CD4-positive, alpha-beta T cell treated with Interleukin-6 for 4 hours (primary cell): ENCODE measurements around the gene UNC45A.
"Not testable (repeated sequence)": the region's sequence is repeated elsewhere in the genome, so short reads cannot be mapped to it uniquely, and the experiment has no call there.

Experiments used
- DNase-seq: peaks from one replicate; pipeline ENCODE4 v3.0.0-alpha.2; 2020; ENCODE audit warnings: mixed read lengths

Gene UNC45A

DNA sequence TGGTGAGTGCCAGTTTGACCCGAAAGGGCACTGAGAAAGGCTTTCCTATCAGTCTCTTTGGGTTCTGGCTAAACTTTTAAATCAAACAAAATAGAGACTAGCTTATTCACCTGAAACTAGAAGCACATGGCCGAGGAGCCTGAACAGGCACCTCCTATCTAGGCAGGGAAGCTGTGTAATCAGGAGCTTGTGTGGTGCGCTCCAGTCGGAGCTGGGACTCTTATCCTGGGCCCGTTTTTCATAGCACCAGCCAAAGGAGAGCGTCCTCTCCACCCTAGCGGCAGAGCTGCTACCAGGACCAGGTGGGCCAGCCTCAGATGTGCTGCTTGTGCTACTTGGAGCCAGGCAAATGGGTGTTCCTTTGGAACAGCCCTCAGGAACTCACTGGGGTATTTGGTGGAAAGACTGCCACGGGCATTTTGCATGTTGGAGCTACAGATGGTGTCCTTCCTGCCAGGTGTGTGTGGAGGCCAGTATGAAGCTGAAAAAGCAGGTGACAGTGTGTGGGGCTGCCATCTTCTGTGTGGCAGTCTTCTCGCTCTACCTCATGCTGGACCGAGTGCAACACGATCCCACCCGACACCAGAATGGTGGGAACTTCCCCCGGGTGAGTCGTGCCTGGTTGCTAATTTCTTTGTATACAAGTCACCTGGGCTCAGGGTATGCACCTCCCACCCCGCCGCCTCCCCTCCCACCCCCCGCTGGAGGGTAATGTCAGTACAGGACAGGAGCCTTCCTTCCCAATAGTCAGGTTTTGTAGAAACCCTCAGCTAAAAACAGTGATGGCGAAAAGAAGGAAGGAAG lies 31.1 kb upstream of the UNC45A start:
- DNase-seq = no peak

DNA sequence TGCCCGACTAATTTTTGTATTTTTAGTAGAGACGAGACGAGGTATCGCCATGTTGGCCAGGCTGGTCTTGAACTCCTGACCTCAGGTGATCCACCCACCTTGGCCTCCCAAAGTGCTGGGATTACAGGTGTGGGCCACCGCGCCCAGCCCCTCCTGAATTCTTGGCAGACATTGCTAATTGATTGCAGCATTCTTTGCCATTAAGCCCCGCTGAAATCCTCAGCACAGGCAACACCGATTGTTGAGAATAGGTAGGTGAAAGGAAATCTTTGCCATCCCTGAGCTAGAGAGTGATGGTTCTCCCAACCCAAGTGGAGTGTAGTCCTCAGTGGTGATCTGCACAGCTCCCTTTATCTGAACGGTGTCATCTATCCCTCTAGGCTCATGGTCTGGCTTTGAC lies 30.3 kb upstream of the UNC45A start:
- DNase-seq = no peak

DNA sequence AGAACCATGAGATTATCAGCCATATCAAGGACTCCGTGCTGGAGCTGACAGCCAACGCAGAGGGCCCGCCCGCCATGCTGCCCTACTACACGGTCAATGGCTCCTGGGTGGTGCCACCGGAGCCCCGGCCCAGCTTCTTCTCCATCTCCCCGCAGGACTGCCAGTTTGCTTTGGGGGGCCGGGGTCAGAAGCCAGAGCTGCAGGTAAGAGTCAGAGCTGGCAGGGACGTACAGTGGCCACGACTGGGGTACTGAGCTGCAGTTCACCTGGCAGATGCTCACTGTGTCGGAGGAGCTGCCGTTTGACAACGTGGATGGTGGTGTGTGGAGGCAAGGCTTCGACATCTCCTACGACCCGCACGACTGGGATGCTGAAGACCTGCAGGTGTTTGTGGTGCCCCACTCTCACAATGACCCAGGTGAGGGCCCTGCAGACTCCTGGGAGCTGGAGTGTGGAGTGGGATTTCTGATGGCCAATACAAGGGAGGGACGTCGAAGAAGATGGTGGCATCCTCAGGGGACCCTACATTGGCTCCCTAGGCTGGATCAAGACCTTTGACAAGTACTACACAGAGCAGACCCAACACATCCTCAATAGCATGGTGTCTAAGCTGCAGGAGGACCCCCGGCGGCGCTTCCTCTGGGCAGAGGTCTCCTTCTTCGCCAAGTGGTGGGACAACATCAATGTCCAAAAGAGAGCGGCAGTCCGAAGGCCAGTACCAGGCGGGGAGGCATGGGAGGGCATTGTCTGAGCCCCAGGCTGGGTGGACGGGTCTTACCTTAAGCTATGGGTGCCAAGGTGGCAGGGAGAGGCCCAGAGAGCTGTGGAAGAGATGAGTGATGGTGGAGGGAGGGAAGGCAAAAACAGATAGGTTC lies 29.5 kb upstream of the UNC45A start:
- DNase-seq = no peak

DNA sequence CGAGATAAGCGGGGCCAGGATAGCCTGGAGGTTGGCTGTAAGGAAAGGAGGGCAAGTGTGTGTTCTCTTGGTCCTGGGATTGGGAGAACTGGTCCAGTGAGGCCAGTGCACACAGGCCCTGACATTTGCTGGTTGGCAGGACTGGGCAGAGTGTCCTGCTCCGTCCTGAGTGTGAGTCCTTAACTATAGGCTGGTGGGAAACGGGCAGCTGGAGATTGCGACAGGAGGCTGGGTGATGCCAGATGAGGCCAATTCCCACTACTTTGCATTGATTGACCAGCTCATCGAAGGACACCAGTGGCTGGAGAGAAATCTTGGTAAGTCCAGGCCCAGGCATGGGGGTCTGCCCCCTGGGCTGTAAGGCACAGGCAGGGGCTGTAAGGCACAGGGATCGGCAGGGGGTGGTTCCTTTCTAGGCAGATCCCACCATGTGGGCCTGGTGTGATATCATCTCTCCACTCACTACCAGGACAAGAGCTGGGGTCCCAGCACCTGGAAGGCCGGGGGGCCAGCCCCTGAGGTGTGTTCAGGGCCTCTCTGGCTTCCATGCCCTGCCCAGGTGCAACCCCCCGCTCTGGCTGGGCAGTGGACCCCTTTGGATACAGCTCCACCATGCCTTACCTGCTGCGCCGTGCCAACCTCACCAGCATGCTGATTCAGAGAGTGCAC lies 28.8 kb upstream of the UNC45A start:
- no peak for DNase-seq

DNA sequence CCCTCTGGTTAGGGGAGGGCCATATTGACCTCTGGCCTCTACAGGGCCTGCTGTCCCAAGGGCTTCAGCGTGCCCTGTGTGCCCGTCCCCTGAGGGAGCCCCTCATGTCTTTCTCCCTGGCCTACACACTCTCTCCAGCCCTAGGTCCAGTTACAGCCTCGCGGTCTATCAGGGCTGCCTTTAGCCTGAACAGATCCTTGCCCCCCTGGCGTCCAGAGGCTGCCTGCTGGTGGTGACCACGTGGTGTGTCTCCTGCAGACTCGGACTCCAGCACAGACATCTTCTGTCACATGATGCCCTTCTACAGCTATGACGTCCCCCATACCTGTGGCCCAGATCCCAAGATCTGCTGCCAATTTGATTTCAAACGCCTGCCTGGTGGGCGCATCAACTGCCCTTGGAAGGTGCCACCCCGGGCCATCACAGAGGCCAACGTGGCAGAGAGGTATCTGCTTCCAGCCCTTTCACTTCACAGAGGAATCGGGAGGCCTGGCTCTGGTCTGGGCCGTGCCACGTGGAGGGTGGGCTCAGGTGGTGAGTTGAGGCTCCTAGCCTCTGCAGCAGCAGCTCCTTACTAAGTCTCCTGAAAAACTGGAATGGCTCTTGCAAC lies 27.9 kb upstream of the UNC45A start:
- DNase-seq = no peak

DNA sequence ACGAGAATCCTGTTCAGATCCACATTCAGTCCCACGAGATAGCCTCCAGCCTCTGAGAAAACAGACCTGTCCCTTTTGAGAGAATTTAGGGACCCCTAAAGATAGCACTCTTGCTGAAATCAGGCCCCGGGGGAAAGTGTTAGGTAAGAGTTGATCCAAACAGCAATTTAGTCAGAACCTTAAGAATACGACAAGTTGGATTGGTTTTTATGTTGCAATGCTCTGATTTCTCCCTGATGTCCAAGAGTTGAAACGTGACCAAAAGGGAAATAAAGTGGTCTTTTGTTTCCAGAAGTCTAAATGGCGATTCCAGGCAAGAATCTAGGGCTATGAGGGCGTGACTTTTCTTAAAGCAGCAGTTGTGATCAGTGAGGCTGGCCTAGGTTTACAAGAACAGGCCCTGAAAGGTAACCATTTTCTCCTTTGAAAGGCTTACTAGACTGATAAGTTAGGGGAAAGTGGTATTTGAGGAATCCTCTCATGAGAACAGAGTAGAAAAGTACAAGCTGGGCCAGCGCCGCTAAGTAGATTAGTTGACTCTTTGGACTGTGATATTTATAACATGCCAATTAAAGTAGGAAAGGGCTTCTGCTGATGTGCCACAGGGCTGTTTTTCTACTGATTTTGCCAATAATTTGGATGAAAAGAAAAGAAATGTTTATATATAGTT lies 27.1 kb upstream of the UNC45A start:
- no peak for DNase-seq

DNA sequence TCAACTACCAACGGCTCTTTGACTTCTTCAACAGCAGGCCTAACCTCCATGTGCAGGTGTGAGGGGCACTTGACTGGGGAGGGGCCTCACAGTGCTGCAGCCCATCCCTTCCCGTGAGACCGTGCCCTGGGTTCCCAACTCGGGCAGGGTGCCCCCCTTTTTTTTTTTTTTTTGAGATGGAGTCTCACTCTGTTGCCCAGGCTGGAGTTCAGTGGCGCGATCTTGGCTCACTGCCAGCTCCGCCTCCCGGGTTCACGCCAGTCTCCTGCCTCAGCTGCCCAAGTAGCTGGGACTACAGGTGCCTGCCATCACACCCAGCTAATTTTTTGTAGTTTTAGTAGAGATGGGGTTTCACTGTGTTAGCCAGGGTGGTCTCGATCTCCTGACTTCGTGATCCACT lies 25.6 kb upstream of the UNC45A start:
- DNase-seq = not testable (repeated sequence)

DNA sequence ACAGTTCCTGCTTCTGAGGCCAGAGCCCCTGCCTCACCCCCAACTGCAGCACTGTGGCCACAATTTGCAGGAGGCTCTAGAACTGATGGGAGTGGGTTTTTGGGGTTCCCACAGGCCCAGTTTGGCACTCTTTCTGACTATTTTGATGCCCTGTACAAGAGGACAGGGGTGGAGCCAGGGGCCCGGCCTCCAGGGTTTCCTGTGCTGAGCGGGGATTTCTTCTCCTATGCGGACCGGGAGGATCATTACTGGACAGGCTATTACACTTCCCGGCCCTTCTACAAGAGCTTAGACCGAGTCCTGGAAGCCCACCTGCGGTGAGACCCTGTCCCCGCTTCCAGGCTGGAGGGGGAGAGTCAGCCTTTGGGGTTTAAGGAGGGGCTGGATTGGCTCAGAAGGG lies 25.1 kb upstream of the UNC45A start:
- DNase-seq = no peak

DNA sequence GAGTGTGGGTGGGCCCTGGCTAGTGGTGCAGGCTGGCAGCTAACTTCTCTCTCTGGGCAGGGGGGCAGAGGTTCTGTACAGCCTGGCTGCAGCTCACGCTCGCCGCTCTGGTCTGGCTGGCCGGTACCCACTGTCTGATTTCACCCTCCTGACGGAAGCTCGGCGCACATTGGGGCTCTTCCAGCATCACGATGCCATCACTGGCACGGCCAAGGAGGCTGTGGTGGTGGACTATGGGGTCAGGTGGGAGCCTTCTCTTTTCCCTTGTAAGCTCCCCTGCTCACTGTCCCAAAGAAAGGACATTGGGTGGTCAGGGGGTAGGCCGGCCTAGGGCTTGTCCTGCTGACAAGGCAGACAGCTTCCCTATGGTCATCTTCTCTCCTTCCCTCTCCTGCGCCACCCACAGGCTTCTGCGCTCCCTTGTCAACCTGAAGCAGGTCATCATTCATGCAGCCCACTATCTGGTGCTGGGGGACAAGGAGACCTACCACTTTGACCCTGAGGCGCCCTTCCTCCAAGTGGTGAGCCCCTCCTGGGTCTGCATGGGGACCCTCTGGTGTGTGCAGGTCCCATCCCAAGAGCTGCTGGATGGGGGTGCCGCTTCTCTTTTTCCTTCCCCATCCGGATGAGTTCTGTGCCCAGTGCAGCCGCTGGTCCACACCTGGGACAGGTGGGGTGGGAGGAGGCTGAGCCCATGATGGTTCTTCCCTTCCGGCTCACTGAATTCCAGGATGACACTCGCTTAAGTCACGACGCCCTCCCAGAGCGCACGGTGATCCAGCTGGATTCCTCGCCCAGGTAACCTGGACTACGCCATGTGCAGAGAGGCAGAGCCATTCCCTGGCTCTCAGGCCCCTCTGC lies 24.4 kb upstream of the UNC45A start:
- DNase-seq = no peak

DNA sequence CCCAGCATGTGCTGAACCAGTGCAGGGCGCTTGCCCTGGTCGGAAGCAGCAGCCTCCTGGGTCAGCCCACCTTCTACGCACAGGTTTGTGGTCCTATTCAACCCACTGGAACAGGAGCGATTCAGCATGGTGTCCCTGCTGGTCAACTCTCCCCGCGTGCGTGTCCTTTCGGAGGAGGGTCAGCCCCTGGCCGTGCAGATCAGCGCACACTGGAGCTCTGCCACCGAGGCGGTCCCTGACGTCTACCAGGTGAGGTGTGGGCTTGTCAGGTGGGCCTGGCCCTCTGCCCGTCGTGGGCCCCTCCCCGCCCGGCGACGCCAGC lies 23.8 kb upstream of the UNC45A start:
- DNase-seq = no peak

DNA sequence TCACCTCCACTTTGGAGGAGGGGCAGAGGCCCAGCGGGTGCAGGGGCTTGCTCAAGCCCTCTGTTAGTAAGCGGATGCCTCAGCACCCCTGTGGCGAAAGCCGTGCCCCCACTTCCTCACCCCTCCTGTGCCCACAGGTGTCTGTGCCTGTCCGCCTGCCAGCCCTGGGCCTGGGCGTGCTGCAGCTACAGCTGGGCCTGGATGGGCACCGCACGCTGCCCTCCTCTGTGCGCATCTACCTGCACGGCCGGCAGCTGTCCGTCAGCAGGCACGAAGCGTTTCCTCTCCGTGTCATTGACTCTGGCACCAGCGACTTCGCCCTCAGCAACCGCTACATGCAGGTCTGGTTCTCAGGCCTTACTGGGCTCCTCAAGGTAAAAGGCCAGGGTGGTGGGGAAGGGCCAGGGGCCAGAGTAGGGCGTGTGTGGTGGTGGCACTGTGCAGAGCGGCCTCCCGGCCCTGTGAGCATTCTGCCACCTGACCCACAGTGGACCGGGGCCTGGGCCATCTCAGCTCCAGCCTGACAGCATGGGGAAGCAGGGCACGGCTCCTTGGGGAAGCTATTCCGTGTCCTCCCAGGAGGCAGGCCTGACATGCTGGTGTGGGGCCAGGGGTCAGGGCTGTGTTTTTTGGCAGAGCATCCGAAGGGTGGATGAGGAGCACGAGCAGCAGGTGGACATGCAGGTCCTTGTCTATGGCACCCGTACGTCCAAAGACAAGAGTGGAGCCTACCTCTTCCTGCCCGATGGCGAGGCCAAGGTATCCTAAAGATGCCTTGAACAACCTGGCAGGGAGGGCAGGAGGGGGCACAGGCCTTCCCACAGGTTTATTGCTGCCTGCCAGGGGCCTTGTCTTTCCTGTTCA lies 22.9 kb upstream of the UNC45A start:
- DNase-seq = no peak

DNA sequence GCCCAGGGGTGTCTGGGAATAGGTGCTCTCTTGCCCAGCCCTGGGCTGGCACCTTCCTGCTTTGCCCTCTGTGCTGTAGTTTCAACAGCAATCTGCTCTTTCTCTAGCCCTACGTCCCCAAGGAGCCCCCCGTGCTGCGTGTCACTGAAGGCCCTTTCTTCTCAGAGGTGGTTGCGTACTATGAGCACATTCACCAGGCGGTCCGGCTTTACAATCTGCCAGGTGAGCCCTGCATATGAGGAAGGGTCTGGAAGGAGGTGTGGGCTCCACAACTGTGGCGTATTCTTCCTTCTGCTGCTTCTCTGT lies 22.4 kb upstream of the UNC45A start:
- DNase-seq = no peak

DNA sequence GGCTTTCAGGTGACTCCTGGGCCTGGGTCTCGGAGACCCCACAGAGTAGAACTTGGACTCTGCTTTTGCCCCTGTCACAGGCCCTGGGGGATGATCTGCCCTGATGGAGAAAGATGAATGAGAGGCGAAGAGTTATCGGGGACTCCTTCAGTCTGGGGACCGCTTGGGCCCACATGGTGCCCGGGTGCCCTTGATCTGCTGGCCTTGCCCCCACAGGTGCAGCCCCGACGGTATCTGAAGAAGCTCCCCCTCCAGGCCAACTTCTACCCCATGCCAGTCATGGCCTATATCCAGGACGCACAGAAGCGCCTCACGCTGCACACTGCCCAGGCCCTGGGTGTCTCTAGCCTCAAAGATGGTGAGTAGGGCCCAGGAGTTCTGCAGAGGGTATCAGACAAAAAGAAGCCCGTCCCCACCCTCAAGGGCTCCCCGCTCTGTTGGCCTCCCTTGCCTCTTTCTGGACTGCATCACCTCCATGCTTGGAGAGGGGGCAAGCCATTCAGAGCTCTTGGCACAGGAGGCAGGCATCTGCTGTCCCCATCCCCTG lies 21.6 kb upstream of the UNC45A start:
- no peak for DNase-seq

DNA sequence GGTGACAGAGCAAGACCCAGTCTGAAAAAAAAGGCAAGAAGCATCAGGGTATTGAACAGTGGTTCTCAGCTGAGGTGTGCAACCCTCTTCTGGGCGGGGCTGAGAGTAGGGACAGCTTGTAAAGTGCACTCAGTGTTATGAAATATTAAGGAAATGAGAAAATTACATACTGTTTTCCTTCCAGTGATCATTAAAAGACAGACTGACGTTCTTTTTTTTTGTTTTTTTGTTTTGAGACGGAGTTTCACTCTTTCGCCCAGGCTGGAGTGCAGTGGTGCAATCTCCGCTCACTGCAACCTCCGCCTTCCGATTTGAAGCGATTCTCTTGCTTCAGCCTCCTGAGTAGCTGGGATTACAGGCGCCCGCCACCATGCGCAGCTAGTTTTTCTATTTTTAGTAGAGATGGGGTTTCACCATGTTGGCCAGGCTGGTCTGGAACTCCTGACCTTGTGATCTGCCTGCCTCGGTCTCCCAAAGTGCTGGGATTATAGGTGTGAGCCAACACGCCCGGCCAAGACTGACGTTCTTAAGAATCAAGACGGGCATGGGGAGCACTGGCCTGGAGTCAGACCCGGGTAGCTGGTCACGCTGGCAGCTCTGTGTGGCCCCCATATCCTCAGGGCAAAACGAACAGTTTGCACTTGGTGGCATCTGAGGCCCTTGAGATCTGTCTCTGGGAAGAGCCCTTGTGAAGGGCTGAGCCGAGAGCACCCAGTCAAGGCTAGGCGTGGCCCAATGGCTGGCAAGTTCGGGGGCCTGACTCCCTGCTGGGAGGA lies 20.6 kb upstream of the UNC45A start:
- DNase-seq = no peak

DNA sequence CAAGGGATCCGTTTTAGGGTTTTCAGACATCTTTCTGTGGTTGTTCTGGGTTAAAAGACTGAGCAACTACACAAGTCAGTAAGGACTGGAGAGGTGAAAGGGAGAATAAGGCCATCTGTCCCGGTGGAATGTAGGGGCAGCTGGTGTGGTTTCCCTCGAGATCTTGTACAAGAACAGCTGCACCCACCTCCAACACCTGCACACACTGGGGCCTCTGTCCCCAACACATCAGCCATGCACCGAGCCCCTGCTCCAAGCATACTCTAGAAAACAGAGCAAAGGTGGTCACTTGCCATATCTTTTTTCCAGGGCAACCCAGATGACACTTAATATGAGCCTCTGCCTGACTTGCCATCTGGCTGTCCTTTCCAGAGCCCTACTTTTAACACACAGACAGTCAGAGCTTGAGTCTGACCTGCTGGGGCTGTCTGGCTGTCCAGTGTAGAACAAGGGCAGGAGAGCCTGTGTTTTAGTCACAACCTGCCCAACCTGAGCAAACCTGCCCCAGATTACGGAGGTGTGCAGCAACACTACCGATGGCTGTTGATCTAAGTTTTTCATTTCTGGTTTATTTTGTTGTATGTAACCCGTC lies 19.8 kb upstream of the UNC45A start:
- DNase-seq = no peak

DNA sequence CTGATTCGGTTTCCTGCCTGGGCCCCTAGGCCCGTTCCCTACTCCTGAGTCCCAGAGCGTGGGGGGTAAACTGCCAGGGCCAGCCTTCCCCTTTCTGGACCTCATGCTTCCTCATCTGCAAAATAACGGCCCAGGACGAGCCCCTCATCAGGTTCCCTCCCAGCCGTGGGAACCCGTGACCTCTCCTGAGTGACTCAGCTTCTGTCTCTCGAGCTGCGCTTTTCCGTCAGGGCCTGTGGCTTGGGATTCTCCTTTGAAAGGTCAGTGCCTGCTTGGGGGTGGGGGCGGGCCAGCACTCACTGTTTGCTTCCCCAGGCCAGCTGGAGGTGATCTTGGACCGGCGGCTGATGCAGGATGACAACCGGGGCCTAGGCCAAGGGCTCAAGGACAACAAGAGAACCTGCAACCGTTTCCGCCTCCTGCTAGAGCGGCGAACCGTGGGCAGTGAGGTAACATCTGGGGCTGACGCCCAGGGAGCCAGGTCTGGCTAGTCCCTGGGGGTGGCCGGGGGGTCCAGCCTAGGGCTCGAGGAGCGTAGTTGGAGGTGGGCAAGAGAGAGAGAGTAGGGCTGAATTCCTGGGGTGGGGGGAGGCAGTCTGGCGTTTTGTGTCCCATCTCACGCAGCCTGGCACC lies 19.2 kb upstream of the UNC45A start:
- no peak for DNase-seq

DNA sequence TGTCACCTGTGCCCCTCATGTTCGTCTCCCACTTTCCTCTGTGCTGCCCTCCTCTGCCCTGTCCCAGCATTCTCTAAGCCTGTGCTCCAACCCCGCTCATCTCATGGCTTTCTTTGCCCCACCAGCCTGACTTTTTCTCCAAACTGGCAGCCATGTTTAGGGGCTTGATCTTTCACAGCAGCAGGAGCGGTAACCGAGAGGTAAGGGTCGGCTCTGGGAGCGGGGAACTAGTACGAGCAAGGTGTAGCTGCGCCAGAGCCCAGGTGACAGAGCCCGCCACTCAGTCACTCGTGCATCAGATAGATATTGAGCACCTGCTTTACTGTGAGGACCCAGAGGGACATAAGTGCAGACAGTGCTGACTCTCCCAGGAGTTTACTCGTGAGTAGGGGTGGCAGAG lies 18.6 kb upstream of the UNC45A start:
- DNase-seq = no peak

DNA sequence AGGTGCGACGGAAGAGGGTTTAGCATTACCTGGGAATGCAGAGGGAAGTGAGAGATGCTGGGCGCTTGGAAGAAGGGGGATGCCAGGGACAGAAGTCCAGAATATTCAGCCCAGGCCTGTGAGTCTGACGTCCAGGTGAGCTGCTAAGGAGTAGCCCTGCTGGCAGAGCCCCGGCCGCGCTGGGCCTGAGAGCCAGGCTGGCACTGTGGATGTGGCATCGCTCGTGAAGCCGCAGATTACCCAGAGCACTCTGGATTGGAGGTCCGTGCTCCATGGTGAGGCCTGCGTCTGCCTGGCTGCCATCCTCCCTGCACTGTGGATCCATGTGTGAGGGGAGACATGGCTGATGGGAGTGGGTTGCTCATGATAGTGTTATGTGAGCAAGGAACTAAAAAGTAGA lies 17.5 kb upstream of the UNC45A start:
- no peak for DNase-seq
